Neuron (in vitro differentiated cells): ENCODE results near the gene TOX3.

Experiments
- H2AFZ ChIP-seq: one replicate; pipeline ENCODE4 v1.6.1; 2013; ENCODE audit warnings: low read depth, mild to moderate bottlenecking, inconsistent platforms, low read length, moderate library complexity
- H3K27me3 ChIP-seq: one replicate; pipeline ENCODE4 v1.6.1; 2013; ENCODE audit warnings: low read length; ENCODE audit not compliant: insufficient read depth
- H3K36me3 ChIP-seq: one replicate; pipeline ENCODE4 v1.6.1; 2013; ENCODE audit warnings: low read length; ENCODE audit not compliant: insufficient read depth
- H3K4me1 ChIP-seq: one replicate; pipeline ENCODE4 v1.6.1; 2013; ENCODE audit warnings: low read length; ENCODE audit not compliant: insufficient read depth
- H3K4me3 ChIP-seq: 2 replicates; pipeline ENCODE4 v1.5.1; 2013; ENCODE audit warnings: mild to moderate bottlenecking, low read length, moderate library complexity
- H3K9me3 ChIP-seq: one replicate; pipeline ENCODE4 v1.6.1; 2013; ENCODE audit warnings: low read length

The TOX3 gene

DNA sequence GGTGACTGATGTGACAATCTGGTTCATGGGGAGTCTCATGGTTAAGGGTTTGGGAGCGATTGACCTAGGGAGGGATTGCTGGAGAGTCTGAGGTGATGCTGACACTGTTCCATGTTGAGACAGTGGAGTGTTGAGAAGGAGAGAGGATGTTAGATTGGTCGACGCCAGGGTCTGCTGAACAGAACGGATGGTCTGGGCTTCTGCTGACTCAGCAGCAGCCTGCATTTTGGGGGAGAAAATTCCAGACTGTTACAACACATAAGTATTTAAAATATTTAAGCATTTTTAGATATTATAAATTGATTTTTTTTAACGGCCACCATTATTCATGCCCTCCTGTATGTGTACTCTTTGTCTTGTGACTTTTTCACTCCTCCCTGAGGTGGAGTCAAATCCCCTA lies 107.2 kb downstream of the TOX3 start:
- Histone ChIP-seq H3K36me3 (peaks cover 78% of the 10 kb centered on the region), H3K4me1 (peaks cover 26% of the 10 kb centered on the region), H2AFZ (no peak overlapping the region), H3K4me3 (no peak overlapping the region), H3K27me3 (no peaks in the 10 kb centered on the region), H3K9me3 (no peaks in the 10 kb centered on the region)

- Histone ChIP-seq H3K4me1 (peaks cover 27% of the 10 kb centered on the region), H3K27me3 (no peaks in the 10 kb centered on the region), H3K4me3 (no peak overlapping the region), H2AFZ (no peak overlapping the region), H3K9me3 (no peaks in the 10 kb centered on the region), H3K36me3 (peaks cover 73% of the 10 kb centered on the region)
These were observed 107.7 kb downstream of the TOX3 start for GRCh38 chr16:52439171-52439701.

DNA sequence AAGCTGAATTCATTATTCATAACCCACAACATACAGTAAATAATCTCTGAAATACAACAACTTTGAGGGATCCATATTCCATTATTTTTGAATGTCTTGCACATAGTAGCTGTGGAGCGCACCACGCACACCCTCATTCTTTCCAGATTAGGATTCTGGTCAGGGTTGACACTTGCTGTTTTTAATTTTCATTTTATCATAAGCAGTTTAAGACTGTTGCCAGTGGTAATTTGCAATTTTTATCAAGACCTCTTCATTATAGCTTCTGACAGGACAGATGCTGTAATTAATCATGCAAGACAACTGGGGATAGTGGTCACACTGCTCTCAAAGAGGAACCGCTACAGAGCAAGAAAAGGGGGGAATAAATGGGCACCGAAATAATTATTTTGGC lies 109.7 kb downstream of the TOX3 start:
- Histone ChIP-seq H3K9me3 (no peaks in the 10 kb centered on the region), H3K27me3 (no peaks in the 10 kb centered on the region), H3K36me3 (peaks cover 53% of the 10 kb centered on the region), H3K4me1 (peaks cover 32% of the 10 kb centered on the region), H2AFZ (no peak overlapping the region), H3K4me3 (no peak overlapping the region)

GRCh38 chr16:52436339-52437276 lies 110.3 kb downstream of the TOX3 start:
- no peak overlapping the region for H3K4me3 ChIP-seq
- peaks cover 32% of the 10 kb centered on the region for H3K4me1 ChIP-seq

GRCh38 chr16:52434224-52434623 lies 112.7 kb downstream of the TOX3 start:
- no peak overlapping the region for H3K4me3 ChIP-seq
- peaks cover 32% of the 10 kb centered on the region for H3K4me1 ChIP-seq
- no peak overlapping the region for H2AFZ ChIP-seq
- H3K36me3 ChIP-seq = peaks cover 26% of the 10 kb centered on the region
- no peaks in the 10 kb centered on the region for H3K27me3 ChIP-seq
- no peaks in the 10 kb centered on the region for H3K9me3 ChIP-seq

More at GRCh38 chr16:52436339-52437276, 110.3 kb downstream of the TOX3 start:
- Histone ChIP-seq H3K36me3 (peaks cover 46% of the 10 kb centered on the region), H3K27me3 (no peaks in the 10 kb centered on the region), H3K9me3 (no peaks in the 10 kb centered on the region), H2AFZ (no peak overlapping the region)

DNA sequence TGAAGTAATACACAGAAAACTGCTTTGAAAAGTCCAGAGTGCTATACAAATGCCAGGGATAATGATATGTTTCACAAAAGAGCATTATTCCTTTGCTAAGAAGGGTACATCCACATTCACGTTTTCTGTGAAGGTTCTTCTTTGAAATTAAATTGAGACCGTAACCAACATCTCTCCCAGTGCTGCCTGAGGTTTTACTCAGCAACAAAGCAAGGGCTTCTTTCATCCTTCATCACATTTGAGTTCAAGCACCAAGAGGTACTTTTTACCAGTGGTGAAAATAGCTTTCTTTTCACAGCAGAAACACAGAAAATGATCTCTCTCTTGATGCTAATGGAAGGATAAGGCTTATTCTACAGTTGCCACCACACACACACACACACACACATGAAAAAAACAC lies 113.3 kb downstream of the TOX3 start:
- Histone ChIP-seq H3K4me1 (peaks cover 32% of the 10 kb centered on the region), H3K4me3 (no peak overlapping the region), H3K36me3 (peaks cover 20% of the 10 kb centered on the region), H3K9me3 (no peaks in the 10 kb centered on the region), H3K27me3 (no peaks in the 10 kb centered on the region), H2AFZ (no peak overlapping the region)

DNA sequence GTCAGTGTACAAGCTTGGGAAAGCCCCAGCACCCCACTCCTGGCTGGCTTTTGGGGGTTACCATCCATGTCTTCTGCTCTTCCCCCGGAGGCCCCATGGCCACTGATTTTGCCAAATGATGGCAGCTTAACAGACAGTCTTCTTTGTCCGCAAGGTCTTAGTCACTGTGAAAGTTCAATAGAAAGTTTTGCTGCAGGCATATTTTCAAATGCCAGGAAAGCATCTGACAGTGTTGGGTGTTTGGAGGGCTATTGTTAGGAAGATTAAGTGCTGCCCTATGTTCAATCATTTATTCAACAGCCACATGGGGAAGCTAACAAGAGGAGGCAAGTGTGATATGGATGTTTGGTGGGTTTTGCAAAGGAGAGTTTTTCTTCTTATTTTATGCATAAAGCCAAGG lies 122.4 kb downstream of the TOX3 start:
- no peaks in the 10 kb centered on the region for H3K9me3 ChIP-seq
- no peaks in the 10 kb centered on the region for H3K27me3 ChIP-seq
- no peaks in the 10 kb centered on the region for H3K4me1 ChIP-seq

GRCh38 chr16:52422307-52422706 lies 124.6 kb downstream of the TOX3 start:
- Histone ChIP-seq H3K36me3 (no peaks in the 10 kb centered on the region), H3K4me3 (no peak overlapping the region), H3K4me1 (no peaks in the 10 kb centered on the region), H2AFZ (no peak overlapping the region), H3K27me3 (no peaks in the 10 kb centered on the region), H3K9me3 (no peaks in the 10 kb centered on the region)

More for the DNA sequence above, 122.4 kb downstream of the TOX3 start:
- no peak overlapping the region for H3K4me3 ChIP-seq
- no peaks in the 10 kb centered on the region for H3K36me3 ChIP-seq
- H2AFZ ChIP-seq = no peak overlapping the region

DNA sequence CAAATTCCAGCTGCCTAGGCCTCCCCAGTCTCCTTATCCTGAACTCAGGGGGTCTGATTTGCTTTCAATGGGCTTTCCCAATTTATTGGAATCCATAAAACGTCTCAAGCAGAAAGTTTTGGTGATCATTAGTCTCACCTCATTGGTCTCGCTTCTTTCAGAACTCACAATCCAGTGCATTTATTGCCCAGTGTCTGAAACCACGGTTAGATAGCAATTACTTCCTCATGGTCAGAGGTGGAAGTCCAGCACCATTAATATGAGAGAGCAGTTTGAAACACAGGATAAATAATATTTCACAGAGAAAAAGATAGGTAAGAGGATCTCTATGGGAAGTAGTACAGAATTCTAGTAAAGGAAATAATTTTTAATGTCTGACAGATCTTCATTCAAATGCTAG lies 128.7 kb downstream of the TOX3 start:
- Histone ChIP-seq H2AFZ (no peak overlapping the region), H3K36me3 (no peaks in the 10 kb centered on the region), H3K27me3 (no peaks in the 10 kb centered on the region), H3K4me3 (no peak overlapping the region), H3K4me1 (no peaks in the 10 kb centered on the region), H3K9me3 (no peaks in the 10 kb centered on the region)

DNA sequence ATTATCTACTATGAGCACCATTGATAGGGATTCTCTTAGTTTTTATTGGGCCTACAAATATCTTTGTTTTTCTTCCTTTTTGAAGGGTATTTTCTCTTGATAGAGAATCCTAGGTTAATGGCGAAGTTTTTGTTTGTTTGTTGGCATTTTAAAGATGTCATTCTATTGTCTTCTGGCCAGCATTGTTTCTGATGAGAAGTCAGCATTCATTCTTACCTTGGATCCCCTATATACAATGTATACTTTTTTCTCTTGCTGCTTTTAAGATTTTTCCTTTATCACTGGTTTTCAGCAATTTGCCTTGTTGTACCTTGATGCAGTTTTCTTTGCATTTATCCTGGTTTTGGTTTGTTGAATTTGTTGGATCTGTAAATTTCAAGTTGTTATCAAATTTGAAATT lies 130.1 kb downstream of the TOX3 start:
- Histone ChIP-seq H3K36me3 (no peaks in the 10 kb centered on the region), H3K4me3 (no peak overlapping the region), H2AFZ (no peak overlapping the region), H3K27me3 (no peaks in the 10 kb centered on the region), H3K4me1 (no peaks in the 10 kb centered on the region), H3K9me3 (no peaks in the 10 kb centered on the region)

DNA sequence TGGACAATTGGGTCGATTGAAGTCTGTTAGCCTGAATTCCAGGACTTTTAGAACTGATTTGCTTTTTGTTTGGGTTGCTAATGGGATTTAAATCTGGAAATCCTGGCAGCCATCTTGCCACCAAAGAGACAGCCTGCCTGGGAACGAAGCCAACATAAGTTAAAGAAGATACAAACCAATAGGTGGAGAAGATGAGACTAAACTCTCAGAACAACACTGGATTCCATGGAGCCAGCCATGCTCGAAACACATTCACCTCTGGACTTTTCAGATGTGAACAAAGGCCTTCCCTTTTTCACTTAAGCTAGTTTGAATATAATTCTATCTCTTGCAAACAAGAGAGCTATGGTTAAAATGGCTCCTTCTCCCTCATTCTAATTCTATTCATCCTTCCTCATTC lies 135.9 kb downstream of the TOX3 start:
- Histone ChIP-seq H3K4me3 (no peak overlapping the region), H3K4me1 (peaks cover 8% of the 10 kb centered on the region), H2AFZ (peak overlapping the region; percentile 91), H3K27me3 (no peaks in the 10 kb centered on the region), H3K36me3 (no peaks in the 10 kb centered on the region), H3K9me3 (no peaks in the 10 kb centered on the region)

GRCh38 chr16:52408191-52408845 lies 138.6 kb downstream of the TOX3 start:
- Histone ChIP-seq H3K36me3 (no peaks in the 10 kb centered on the region), H3K4me1 (peaks cover 8% of the 10 kb centered on the region), H3K27me3 (no peaks in the 10 kb centered on the region), H3K4me3 (no peak overlapping the region), H2AFZ (no peak overlapping the region), H3K9me3 (no peaks in the 10 kb centered on the region)

DNA sequence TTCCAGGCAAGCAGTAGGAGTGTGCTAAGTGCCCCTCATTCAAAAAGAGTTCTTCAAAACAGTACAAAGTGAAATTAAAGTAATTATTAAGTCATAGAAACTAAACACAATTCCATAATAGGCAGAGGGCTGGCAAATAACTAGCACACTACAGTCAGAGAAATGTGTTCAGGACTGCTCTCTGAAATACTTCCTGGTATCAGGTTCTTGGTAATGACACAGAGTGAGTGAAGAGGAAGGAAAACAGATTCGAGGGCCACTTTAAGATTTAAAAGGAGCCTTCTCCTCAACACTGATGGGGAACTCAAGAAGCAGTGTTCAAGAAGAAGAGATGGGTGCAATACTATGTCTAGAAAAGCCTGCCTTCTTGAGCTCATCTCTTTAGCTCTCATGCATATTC lies 139.2 kb downstream of the TOX3 start:
- Histone ChIP-seq H3K4me1 (peaks cover 8% of the 10 kb centered on the region), H3K36me3 (no peaks in the 10 kb centered on the region), H3K27me3 (no peaks in the 10 kb centered on the region), H3K4me3 (no peak overlapping the region), H3K9me3 (no peaks in the 10 kb centered on the region), H2AFZ (no peak overlapping the region)
